Measurements from ENCODE around the gene BEGAIN.

The BEGAIN gene

GRCh38 chr14:100573002-100573756 lies 14.0 kb downstream of the BEGAIN start:
- no peak for DNase-seq (ENCODE audit: low read depth, low spot score)
- POLR2A ChIA-PET: no interaction called here
- H3K4me3 ChIP-seq (ENCODE audit: low read depth, low read length): no peak overlapping the region
- CTCF ChIA-PET: no interaction called here
- TF ChIP-seq, protein P1, sequence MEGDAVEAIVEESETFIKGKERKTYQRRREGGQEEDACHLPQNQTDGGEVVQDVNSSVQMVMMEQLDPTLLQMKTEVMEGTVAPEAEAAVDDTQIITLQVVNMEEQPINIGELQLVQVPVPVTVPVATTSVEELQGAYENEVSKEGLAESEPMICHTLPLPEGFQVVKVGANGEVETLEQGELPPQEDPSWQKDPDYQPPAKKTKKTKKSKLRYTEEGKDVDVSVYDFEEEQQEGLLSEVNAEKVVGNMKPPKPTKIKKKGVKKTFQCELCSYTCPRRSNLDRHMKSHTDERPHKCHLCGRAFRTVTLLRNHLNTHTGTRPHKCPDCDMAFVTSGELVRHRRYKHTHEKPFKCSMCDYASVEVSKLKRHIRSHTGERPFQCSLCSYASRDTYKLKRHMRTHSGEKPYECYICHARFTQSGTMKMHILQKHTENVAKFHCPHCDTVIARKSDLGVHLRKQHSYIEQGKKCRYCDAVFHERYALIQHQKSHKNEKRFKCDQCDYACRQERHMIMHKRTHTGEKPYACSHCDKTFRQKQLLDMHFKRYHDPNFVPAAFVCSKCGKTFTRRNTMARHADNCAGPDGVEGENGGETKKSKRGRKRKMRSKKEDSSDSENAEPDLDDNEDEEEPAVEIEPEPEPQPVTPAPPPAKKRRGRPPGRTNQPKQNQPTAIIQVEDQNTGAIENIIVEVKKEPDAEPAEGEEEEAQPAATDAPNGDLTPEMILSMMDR (IDR thresholded peaks at IDR 0.05; ENCODE audit: insufficient read depth, low read length, missing control alignments): no peak

DNA sequence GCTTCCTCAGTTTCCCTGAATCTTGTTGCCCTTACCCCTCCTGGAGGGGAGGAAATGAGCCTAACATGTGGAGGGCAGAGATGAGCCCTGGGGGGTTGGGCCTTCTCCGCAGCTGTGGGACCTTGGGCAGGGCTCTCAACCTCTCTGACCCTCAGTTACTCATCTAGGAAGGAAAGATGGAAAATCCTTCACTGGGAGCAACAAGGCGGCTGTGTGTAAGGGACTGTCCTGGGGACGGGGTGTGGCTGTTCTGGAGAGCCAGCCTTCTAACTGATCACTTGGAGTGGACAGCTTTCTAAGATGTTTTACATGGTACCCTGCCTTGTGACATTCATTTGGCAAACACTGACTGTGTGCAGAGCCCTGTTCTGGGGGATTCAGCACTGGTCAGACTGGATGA lies 14.7 kb downstream of the BEGAIN start:
- CTCF ChIA-PET: no interaction called here
- TF ChIP-seq, protein P1 (IDR thresholded peaks at IDR 0.05; ENCODE audit: insufficient read depth, low read length, missing control alignments): no peak
- H3K4me3 ChIP-seq (ENCODE audit: low read depth, low read length): no peak overlapping the region
- POLR2A ChIA-PET: no interaction called here
- no peak for DNase-seq (ENCODE audit: low read depth, low spot score)

GRCh38 chr14:100571837-100572236 lies 15.4 kb downstream of the BEGAIN start:
- ChIA-PET POLR2A (no interaction called here), CTCF (no interaction called here)
- DNase-seq (ENCODE audit: low read depth, low spot score): no peak
- no peak overlapping the region for H3K4me3 ChIP-seq (ENCODE audit: low read depth, low read length)
- TF ChIP-seq, protein P1 (IDR thresholded peaks at IDR 0.05; ENCODE audit: insufficient read depth, low read length, missing control alignments): no peak

GRCh38 chr14:100570726-100571454 lies 16.3 kb downstream of the BEGAIN start:
- DNase-seq (ENCODE audit: low read depth, low spot score): no peak
- POLR2A ChIA-PET: no interaction called here
- TF ChIP-seq, protein P1 (IDR thresholded peaks at IDR 0.05; ENCODE audit: insufficient read depth, low read length, missing control alignments): no peak
- CTCF ChIA-PET: interaction anchor here (1.1 kb wide), 1 partner anchor 81 kb away, joined by 3 read pairs; no protein-coding TSS in a partner anchor
- no peak overlapping the region for H3K4me3 ChIP-seq (ENCODE audit: low read depth, low read length)

DNA sequence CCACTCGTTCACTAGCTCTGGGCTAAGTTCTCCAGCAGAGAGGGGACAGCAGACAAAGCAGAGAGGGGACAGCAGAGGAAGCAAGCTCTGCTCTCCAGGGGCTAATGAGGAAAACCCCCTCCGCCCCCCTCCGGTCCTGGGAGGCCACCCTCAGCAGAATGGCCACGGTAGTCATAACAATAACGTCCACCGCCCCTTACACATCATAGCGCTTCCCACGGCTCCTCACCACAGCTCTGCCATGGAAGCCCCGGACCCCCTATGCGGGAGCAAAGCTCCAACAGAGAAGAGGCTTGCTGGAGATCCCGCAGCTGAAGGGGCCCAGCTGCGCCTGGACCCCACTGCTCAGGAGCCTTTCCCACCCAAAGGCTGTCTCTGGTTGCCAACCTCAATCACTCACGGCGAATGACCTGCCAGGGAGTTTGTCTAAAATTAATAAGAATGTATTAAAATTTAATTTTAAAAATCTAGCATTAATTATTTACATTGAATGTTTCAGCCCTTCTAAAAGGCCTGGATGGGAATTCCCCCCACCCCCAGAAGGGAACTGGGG lies 17.4 kb downstream of the BEGAIN start:
- CTCF ChIA-PET: interaction anchor here (0.9 to 1.4 kb wide), 5 partner anchors 24 to 185 kb away, joined by 3 to 4 read pairs (median 3); no protein-coding TSS in a partner anchor
- POLR2A ChIA-PET: no interaction called here
- H3K4me3 ChIP-seq (ENCODE audit: low read depth, low read length): no peak overlapping the region
- TF ChIP-seq, protein P1 (IDR thresholded peaks at IDR 0.05; ENCODE audit: insufficient read depth, low read length, missing control alignments): no peak
- no peak for DNase-seq (ENCODE audit: low read depth, low spot score)
